ENCODE data around the gene ZC3H7B. TPM values are rescaled to one million over a fixed set of nuclear protein-coding genes. Genes with fewer than 3 reads are reported as not detected.

Gene ZC3H7B
- polyA plus RNA-seq, 2 of the 4 experiments (the other 2 are of a cell fraction) = 12.4 to 22.8 TPM

DNA sequence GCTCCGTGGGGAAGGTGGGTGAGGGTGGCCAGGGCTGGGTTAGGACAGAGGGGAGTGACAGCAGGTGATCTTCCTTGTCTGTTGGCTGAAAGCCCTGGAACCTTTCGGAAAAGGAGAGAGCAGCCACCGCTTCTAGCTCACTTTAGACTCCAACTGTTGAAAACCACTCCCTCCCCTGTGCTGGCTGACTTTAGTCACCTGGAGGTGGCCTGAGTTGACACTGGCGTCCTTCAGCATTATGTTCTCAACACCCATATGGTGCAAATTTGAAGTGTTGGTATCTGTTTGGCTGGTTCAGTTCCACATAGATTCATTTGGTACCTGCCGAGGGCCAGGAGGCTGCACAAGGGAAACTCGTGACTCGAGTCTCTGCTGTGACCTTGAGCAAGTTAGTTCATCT lies 28.8 kb downstream of the ZC3H7B start:
- FAIRE-seq (no peak), ATAC-seq (no peak), DNase-seq (ENCODE audit: low read depth in 1 of 2, low spot score in 1 of 2) (no peak)
- ChIA-PET POLR2A (no interaction called here), CTCF (interaction anchor here (0.6 kb wide), 1 partner anchor 188 kb away, joined by 4 read pairs; no protein-coding TSS in a partner anchor)
- 92% methylated on average over 7 of the region's 7 CpGs for WGBS (ENCODE audit: missing lambda C conversion rate)
- Histone ChIP-seq H3K4me3 (no peak overlapping the region), H3K4me2 (no peak overlapping the region), H3K9me3 (no peaks in the 10 kb centered on the region), H3K4me1 (no peaks in the 10 kb centered on the region), H3K27ac (no peak overlapping the region)
- TF ChIP-seq ZFP36 (IDR thresholded peaks at IDR 0.05; ENCODE audit: borderline replicate concordance, partially characterized antibody) (no peak), POLR2AphosphoS2 (conservative IDR thresholded peaks at IDR 0.05; ENCODE audit: low read length) (no peak)

DNA sequence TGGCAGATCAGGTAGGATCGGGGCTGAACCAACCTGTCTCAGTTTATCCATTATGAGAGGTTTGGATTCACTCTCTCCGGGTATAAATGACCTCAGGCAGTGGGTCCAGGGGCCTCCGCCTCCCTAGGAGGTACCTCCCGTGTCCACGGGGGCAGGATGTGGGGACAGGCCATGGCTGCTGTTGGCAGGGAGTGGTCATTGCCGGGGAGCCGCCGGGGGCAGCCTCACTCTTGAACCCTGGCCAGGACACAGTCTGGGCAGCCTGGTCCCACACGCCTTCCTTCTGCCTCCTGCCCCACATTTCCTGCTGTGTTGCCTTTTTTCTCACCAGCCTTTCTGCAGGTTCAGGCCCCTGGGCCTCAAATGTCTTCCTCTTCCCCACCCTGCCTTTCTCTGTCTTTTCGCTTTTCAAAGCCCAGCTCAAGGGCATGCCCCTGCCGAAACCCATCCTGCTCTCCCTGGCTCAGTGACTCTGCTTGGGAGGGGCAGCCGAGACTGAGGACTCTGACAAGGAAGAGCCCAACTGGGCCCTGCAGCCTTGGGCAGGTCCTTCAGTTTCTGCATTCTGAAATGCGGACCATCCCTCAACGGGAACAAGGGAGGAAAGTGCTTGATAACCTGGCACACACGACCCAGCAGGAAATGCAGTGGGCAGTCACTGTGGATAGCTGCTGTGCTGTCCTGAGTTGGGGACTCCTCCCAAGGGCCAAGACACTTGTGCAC lies 31.1 kb downstream of the ZC3H7B start:
- TF ChIP-seq HOXA7 (CRISPR knock-in tag; IDR thresholded peaks at IDR 0.05) (no peak), KDM1A (IDR thresholded peaks at IDR 0.05; ENCODE audit: low read depth) (no peak), MAFK (IDR thresholded peaks at IDR 0.05; ENCODE audit: partially characterized antibody) (no peak), ZNF302 (CRISPR knock-in tag; IDR thresholded peaks at IDR 0.05) (no peak), RNF2 (IDR thresholded peaks at IDR 0.05; ENCODE audit: borderline replicate concordance, low read depth) (no peak), POLR2A (IDR thresholded peaks at IDR 0.05; ENCODE audit: low read length) (no peak), BCL3 (IDR thresholded peaks at IDR 0.05) (no peak), SMC3 (IDR thresholded peaks at IDR 0.05) (no peak), EHF (CRISPR knock-in tag; IDR thresholded peaks at IDR 0.05) (no peak), HES2 (IDR thresholded peaks at IDR 0.05) (no peak), RARB (CRISPR knock-in tag; IDR thresholded peaks at IDR 0.05) (no peak), HDAC2 (IDR thresholded peaks at IDR 0.05) (no peak), FOSB (CRISPR knock-in tag; IDR thresholded peaks at IDR 0.05) (no peak), EP300 (IDR thresholded peaks at IDR 0.05) (no peak), HEYL (CRISPR knock-in tag; IDR thresholded peaks at IDR 0.05) (no peak), CTCF (IDR thresholded peaks at IDR 0.05) (no peak), ZSCAN20 (CRISPR knock-in tag; IDR thresholded peaks at IDR 0.05) (no peak)
- TF ChIP-seq, protein P1, sequence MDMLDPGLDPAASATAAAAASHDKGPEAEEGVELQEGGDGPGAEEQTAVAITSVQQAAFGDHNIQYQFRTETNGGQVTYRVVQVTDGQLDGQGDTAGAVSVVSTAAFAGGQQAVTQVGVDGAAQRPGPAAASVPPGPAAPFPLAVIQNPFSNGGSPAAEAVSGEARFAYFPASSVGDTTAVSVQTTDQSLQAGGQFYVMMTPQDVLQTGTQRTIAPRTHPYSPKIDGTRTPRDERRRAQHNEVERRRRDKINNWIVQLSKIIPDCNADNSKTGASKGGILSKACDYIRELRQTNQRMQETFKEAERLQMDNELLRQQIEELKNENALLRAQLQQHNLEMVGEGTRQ (IDR thresholded peaks at IDR 0.05) = no peak
- CTCF ChIA-PET = no interaction called here

GRCh38 chr22:41333806-41334205 lies 32.5 kb downstream of the ZC3H7B start:
- TF ChIP-seq RNF2 (IDR thresholded peaks at IDR 0.05; ENCODE audit: borderline replicate concordance, low read depth) = no peak
- TF ChIP-seq NPAS2 (CRISPR knock-in tag; IDR thresholded peaks at IDR 0.05; ENCODE audit: borderline replicate concordance) = no peak
- TF ChIP-seq ZC3H11A (IDR thresholded peaks at IDR 0.05) = no peak
- no peak for TF ChIP-seq BCL3 (IDR thresholded peaks at IDR 0.05)
- no peak for TF ChIP-seq NFE2L2 (conservative IDR thresholded peaks at IDR 0.05; ENCODE audit: low read length)
- TF ChIP-seq ZNF302 (CRISPR knock-in tag; IDR thresholded peaks at IDR 0.05) = no peak
- TF ChIP-seq KDM5A (IDR thresholded peaks at IDR 0.05) = no peak
- TF ChIP-seq ATOH8 (CRISPR knock-in tag; IDR thresholded peaks at IDR 0.05; ENCODE audit: low read depth) = no peak
- TF ChIP-seq JUNB (IDR thresholded peaks at IDR 0.05) = no peak
- no peak for TF ChIP-seq EHMT2 (IDR thresholded peaks at IDR 0.05; ENCODE audit: low read depth)
- TF ChIP-seq GATA3 (IDR thresholded peaks at IDR 0.05; ENCODE audit: borderline replicate concordance) = no peak
- Histone ChIP-seq H3K27ac (no peak overlapping the region), H3K4me3 (no peak overlapping the region), H3K4me1 (no peaks in the 10 kb centered on the region), H3K4me2 (no peak overlapping the region), H3K9me3 (no peaks in the 10 kb centered on the region)
- DNase-seq (ENCODE audit: low read depth in 1 of 2, low spot score in 1 of 2) = no peak
- ATAC-seq = no peak
- whole genome bisulfite sequencing (ENCODE audit: missing lambda C conversion rate) = 97% methylated on average over 3 of the region's 3 CpGs
- ChIA-PET CTCF (no interaction called here), POLR2A (no interaction called here)
- no peak for FAIRE-seq

More for the DNA sequence above, 31.1 kb downstream of the ZC3H7B start:
- FAIRE-seq (no peak), ATAC-seq (no peak), DNase-seq (ENCODE audit: low read depth in 1 of 2, low spot score in 1 of 2) (no peak)
- H3K27ac ChIP-seq = no peak overlapping the region
- no peaks in the 10 kb centered on the region for H3K9me3 ChIP-seq
- H3K4me2 ChIP-seq = no peak overlapping the region
- POLR2A ChIA-PET = no interaction called here
- H3K4me3 ChIP-seq = no peak overlapping the region
- 89% methylated on average over 14 of the region's 15 CpGs for WGBS (ENCODE audit: missing lambda C conversion rate)
- H3K4me1 ChIP-seq = no peaks in the 10 kb centered on the region

Data from A549 (cell line).